Activated T-cell treated with anti-CD3 and anti-CD28 coated beads, Interleukin-2, amount 50 U/mL, for 72 hours (primary cell): Measurements from ENCODE around the gene SUCO. TPM values are rescaled to one million over a fixed set of nuclear protein-coding genes. Genes with fewer than 3 reads are reported as not detected.

ENCODE experiments used
- ATAC-seq, 2 donors: fragments of 150-1000 bp; cut with Tn5 transposase; replicated peaks in 1 of 2; 2 replicates each; pipeline ENCODE4 v1.10.0; 2021; ENCODE audit warnings: moderate library complexity in 2 of 2, mild to moderate bottlenecking in 1 of 2
- DNase-seq, 2 donors: peaks; one replicate each; pipeline ENCODE4 v3.0.0; 2021 to 2022; ENCODE audit warnings: mixed read lengths in 1 of 2
- H3K27ac Mint-ChIP-seq: one replicate; pipeline ENCODE4 v1.8.0; 2022; ENCODE audit warnings: mild to moderate bottlenecking, moderate library complexity, mixed read lengths
- H3K27me3 Mint-ChIP-seq: one replicate; pipeline ENCODE4 v1.8.0; 2022; ENCODE audit warnings: low read depth, mixed read lengths
- H3K36me3 Mint-ChIP-seq, 2 donors: one replicate each; pipeline ENCODE4 v1.8.0; 2022; ENCODE audit warnings: mixed read lengths in 2 of 2, mild to moderate bottlenecking in 1 of 2; ENCODE audit not compliant: insufficient read depth in 2 of 2
- H3K4me1 Mint-ChIP-seq: one replicate; pipeline ENCODE4 v1.8.0; 2022; ENCODE audit warnings: low read depth, mixed read lengths
- H3K4me3 Mint-ChIP-seq, 2 donors: one replicate each; pipeline ENCODE4 v1.8.0; 2022; ENCODE audit warnings: mild to moderate bottlenecking in 2 of 2, mixed read lengths in 2 of 2, moderate library complexity in 2 of 2
- H3K9me3 Mint-ChIP-seq, 2 donors: one replicate each; pipeline ENCODE4 v1.8.0; 2022; ENCODE audit warnings: mixed read lengths in 2 of 2
- total RNA-seq, 2 donors: library from RNA; stranded (reverse); gene quantifications; one replicate each; pipeline ENCODE4 v1.2.3, GENCODE V29; 2022

SUCO gene
- total RNA-seq, 2 donors from 2014 or later, result 27.6 to 31.3 TPM

GRCh38 chr1:172531412-172532182 lies 1.4 kb upstream of the SUCO start:
- H3K4me1 Mint-ChIP-seq, result peaks cover 40% of the 10 kb centered on the region
- DNase-seq (no peak), ATAC-seq (no peak)
- peak overlapping the region; percentile 99 for H3K27ac Mint-ChIP-seq
- peak overlapping the region; percentile 96 to 98 for H3K4me3 Mint-ChIP-seq
- peaks cover 0 to 5% of the 10 kb centered on the region in 2 donors for H3K36me3 Mint-ChIP-seq
- H3K9me3 Mint-ChIP-seq, result no peaks in the 10 kb centered on the region
- no peaks in the 10 kb centered on the region for H3K27me3 Mint-ChIP-seq

GRCh38 chr1:172532183-172532699 lies 709 bp upstream of the SUCO start:
- H3K27me3 Mint-ChIP-seq, result no peaks in the 10 kb centered on the region
- peaks cover 0 to 5% of the 10 kb centered on the region in 2 donors for H3K36me3 Mint-ChIP-seq
- peaks cover 43% of the 10 kb centered on the region for H3K4me1 Mint-ChIP-seq
- no peaks in the 10 kb centered on the region for H3K9me3 Mint-ChIP-seq
- peak overlapping the region; percentile 99 for H3K27ac Mint-ChIP-seq
- peak; percentile 86 to 90 for DNase-seq
- peak overlapping the region; percentile 96 to 98 for H3K4me3 Mint-ChIP-seq
- peak; percentile 75 to 76 for ATAC-seq

- DNase-seq, result peak; percentile 45 to 48
- peak overlapping the region; percentile 96 to 98 for H3K4me3 Mint-ChIP-seq
- peaks cover 0 to 5% of the 10 kb centered on the region in 2 donors for H3K36me3 Mint-ChIP-seq
- H3K4me1 Mint-ChIP-seq, result peaks cover 55% of the 10 kb centered on the region
- no peaks in the 10 kb centered on the region for H3K27me3 Mint-ChIP-seq
- H3K9me3 Mint-ChIP-seq, result no peaks in the 10 kb centered on the region
- peak overlapping the region; percentile 67 for H3K27ac Mint-ChIP-seq
- peak in 1 of 2 donors; percentile 18 for ATAC-seq
Measured at GRCh38 chr1:172533513-172534151, 682 bp downstream of the SUCO start.

- Mint-ChIP-seq H3K4me1 (peaks cover 60% of the 10 kb centered on the region), H3K4me3 (no peak overlapping the region), H3K27ac (no peak overlapping the region), H3K9me3 (no peaks in the 10 kb centered on the region), H3K27me3 (no peaks in the 10 kb centered on the region), H3K36me3 (peaks cover 0 to 5% of the 10 kb centered on the region in 2 donors)
- DNase-seq (no peak), ATAC-seq (no peak)
Measured at GRCh38 chr1:172536256-172536655, 3.3 kb downstream of the SUCO start.

GRCh38 chr1:172537366-172537765 lies 4.4 kb downstream of the SUCO start:
- no peaks in the 10 kb centered on the region for H3K27me3 Mint-ChIP-seq
- ATAC-seq (no peak), DNase-seq (no peak)
- H3K27ac Mint-ChIP-seq, result no peak overlapping the region
- H3K9me3 Mint-ChIP-seq, result no peaks in the 10 kb centered on the region
- H3K36me3 Mint-ChIP-seq, result peaks cover 0 to 5% of the 10 kb centered on the region in 2 donors
- H3K4me1 Mint-ChIP-seq, result peaks cover 62% of the 10 kb centered on the region
- H3K4me3 Mint-ChIP-seq, result no peak overlapping the region

GRCh38 chr1:172537827-172538391 lies 5.0 kb downstream of the SUCO start:
- no peaks in the 10 kb centered on the region for H3K27me3 Mint-ChIP-seq
- no peak for DNase-seq
- no peaks in the 10 kb centered on the region for H3K9me3 Mint-ChIP-seq
- ATAC-seq, result no peak
- peaks cover 62% of the 10 kb centered on the region for H3K4me1 Mint-ChIP-seq
- H3K27ac Mint-ChIP-seq, result no peak overlapping the region
- no peak overlapping the region for H3K4me3 Mint-ChIP-seq
- peaks cover 0 to 5% of the 10 kb centered on the region in 2 donors for H3K36me3 Mint-ChIP-seq

- ATAC-seq (no peak), DNase-seq (no peak)
- no peaks in the 10 kb centered on the region for H3K36me3 Mint-ChIP-seq
- no peaks in the 10 kb centered on the region for H3K9me3 Mint-ChIP-seq
- peaks cover 42% of the 10 kb centered on the region for H3K4me1 Mint-ChIP-seq
- no peaks in the 10 kb centered on the region for H3K27me3 Mint-ChIP-seq
- H3K4me3 Mint-ChIP-seq, result no peak overlapping the region
- no peak overlapping the region for H3K27ac Mint-ChIP-seq
Measured at GRCh38 chr1:172540635-172541034, 7.7 kb downstream of the SUCO start.

- Mint-ChIP-seq H3K4me1 (peaks cover 36% of the 10 kb centered on the region), H3K9me3 (no peaks in the 10 kb centered on the region), H3K27ac (no peak overlapping the region), H3K27me3 (no peaks in the 10 kb centered on the region), H3K4me3 (no peak overlapping the region), H3K36me3 (no peaks in the 10 kb centered on the region)
- ATAC-seq (no peak), DNase-seq (no peak)
Measured at GRCh38 chr1:172544481-172545104, 11.6 kb downstream of the SUCO start.

- no peaks in the 10 kb centered on the region for H3K36me3 Mint-ChIP-seq
Measured at GRCh38 chr1:172545396-172546004, 12.6 kb downstream of the SUCO start.

GRCh38 chr1:172547071-172547470 lies 14.1 kb downstream of the SUCO start:
- ATAC-seq (no peak), DNase-seq (no peak)
- H3K36me3 Mint-ChIP-seq, result no peaks in the 10 kb centered on the region
- H3K9me3 Mint-ChIP-seq, result no peaks in the 10 kb centered on the region
- no peak overlapping the region for H3K4me3 Mint-ChIP-seq
- H3K27ac Mint-ChIP-seq, result no peak overlapping the region
- H3K27me3 Mint-ChIP-seq, result no peaks in the 10 kb centered on the region
- peaks cover 26% of the 10 kb centered on the region for H3K4me1 Mint-ChIP-seq

More at GRCh38 chr1:172545396-172546004, 12.6 kb downstream of the SUCO start:
- ATAC-seq (no peak), DNase-seq (no peak)
- Mint-ChIP-seq H3K9me3 (no peaks in the 10 kb centered on the region), H3K4me3 (no peak overlapping the region), H3K4me1 (peaks cover 39% of the 10 kb centered on the region), H3K27ac (no peak overlapping the region), H3K27me3 (no peaks in the 10 kb centered on the region)

- Mint-ChIP-seq H3K9me3 (no peaks in the 10 kb centered on the region), H3K4me1 (peaks cover 26% of the 10 kb centered on the region), H3K36me3 (no peaks in the 10 kb centered on the region), H3K27ac (no peak overlapping the region), H3K4me3 (peak overlapping the region in 1 of 2 donors; percentile 3), H3K27me3 (no peaks in the 10 kb centered on the region)
- no peak for DNase-seq
- ATAC-seq, result no peak
Measured at GRCh38 chr1:172549621-172550280, 16.8 kb downstream of the SUCO start.

GRCh38 chr1:172551279-172551678 lies 18.3 kb downstream of the SUCO start:
- no peaks in the 10 kb centered on the region for H3K9me3 Mint-ChIP-seq
- no peak overlapping the region for H3K27ac Mint-ChIP-seq
- no peaks in the 10 kb centered on the region for H3K27me3 Mint-ChIP-seq
- peaks cover 0 to 7% of the 10 kb centered on the region in 2 donors for H3K36me3 Mint-ChIP-seq
- H3K4me3 Mint-ChIP-seq, result no peak overlapping the region
- DNase-seq (no peak), ATAC-seq (no peak)
- peaks cover 26% of the 10 kb centered on the region for H3K4me1 Mint-ChIP-seq
